Neural progenitor cell (in vitro differentiated cells): ENCODE measurements around the gene IGF2.

Experiments
- EZH2 ChIP-seq: fragments of 200-600 bp; sonication (generic); IDR thresholded peaks from 2 replicates; pipeline ENCODE4 v1.6.1; 2017; ENCODE audit warnings: antibody characterized with exemption, mild to moderate bottlenecking, moderate library complexity
- EZH2phosphoT487 ChIP-seq: fragments of 200-600 bp; sonication (generic); IDR thresholded peaks from 2 replicates; pipeline ENCODE4 v1.6.1; 2017; ENCODE audit warnings: antibody characterized with exemption
- TF ChIP-seq, protein P1 (sequence below): fragments of 200-600 bp; sonication (generic); IDR thresholded peaks from 2 replicates; pipeline ENCODE4 v1.5.1; 2017; ENCODE audit warnings: antibody characterized with exemption, mild to moderate bottlenecking

DNA sequence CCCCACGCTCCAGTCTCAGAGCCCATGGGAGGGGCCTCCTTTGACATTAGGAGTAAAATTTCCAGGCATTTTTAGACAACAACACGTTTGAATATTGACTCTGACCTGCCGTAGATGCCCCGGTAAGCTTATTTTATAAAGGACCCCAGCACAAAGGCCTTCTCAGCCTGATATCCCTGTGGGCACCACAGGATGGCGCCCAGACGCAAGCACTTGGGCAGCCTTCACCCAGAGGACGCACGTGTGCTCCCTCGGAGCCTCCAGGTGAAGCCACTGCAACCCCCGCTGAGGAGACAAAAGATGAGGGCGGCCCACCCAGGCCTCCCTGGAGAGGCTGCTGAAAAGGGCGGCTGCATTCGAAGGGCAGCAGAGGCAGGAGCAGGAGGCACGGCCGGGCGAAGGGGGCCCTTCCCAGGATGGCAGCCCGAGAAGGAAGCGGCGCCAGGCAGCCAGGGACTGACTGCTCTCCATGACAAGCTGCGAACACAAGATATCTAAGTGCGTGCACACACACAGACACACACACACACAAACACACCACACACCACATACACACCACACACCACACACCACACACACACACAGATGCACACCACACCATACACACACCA lies 47.6 kb upstream of the IGF2 start:
- TF ChIP-seq, protein P1, sequence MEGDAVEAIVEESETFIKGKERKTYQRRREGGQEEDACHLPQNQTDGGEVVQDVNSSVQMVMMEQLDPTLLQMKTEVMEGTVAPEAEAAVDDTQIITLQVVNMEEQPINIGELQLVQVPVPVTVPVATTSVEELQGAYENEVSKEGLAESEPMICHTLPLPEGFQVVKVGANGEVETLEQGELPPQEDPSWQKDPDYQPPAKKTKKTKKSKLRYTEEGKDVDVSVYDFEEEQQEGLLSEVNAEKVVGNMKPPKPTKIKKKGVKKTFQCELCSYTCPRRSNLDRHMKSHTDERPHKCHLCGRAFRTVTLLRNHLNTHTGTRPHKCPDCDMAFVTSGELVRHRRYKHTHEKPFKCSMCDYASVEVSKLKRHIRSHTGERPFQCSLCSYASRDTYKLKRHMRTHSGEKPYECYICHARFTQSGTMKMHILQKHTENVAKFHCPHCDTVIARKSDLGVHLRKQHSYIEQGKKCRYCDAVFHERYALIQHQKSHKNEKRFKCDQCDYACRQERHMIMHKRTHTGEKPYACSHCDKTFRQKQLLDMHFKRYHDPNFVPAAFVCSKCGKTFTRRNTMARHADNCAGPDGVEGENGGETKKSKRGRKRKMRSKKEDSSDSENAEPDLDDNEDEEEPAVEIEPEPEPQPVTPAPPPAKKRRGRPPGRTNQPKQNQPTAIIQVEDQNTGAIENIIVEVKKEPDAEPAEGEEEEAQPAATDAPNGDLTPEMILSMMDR, result peak; percentile 72
- TF ChIP-seq EZH2 (no peak), EZH2phosphoT487 (no peak)
